GM12801 (cell line): ENCODE data around the gene ACOX3.

ENCODE experiments used
- CTCF ChIP-seq: IDR thresholded peaks from one replicate; pipeline ENCODE4 v1.5.1; 2011; ENCODE audit warnings: control low read depth; ENCODE audit not compliant: insufficient read length; ENCODE audit errors: extremely low read depth

Gene ACOX3

DNA sequence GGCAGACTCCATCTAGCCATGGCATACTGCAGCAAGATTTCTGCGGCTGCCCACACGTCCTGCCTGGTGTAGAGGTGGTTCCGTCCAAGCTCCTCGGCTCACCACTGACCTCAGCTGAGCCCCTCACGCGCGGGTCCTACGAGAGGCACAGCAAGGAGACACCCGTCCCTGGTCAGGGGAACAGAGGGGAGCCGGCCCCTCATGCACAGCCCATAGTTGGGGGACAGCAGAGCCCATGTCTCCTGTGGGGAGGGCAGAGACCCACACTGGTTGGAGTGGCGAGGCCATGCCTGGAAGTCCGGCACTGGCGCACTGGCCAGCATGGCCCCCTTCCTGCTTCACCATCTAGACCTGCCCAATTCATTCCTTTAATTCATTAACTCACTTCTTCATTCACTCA, 90.2 kb downstream of the ACOX3 start:
- no peak for TF ChIP-seq CTCF

DNA sequence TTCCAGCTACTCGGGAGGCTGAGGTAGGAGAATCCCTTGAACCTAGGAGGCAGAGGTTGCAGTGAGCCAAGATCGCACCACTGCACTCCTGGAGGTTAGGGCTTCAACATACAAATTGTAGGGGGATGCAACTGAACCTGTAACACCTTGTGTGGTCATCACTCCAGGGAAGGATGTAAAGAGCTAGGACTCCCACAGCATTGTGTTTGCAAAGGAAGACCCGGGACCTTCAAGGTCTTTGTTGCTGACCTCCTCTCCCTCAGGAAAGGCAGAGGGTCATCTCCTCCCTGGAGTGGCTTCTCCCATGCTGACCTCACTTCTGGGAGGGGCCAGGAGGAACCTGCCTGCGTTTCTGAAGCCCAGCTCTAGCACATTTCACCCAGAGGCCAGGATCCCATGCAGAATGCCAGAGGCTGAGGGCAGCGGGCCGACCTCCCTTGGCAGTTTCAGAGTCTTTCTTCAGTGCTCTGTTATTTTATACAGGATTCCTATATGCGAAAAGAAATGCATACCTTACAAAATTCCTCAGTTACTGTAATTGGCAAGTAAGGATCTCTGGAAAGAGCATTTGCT, 90.8 kb downstream of the ACOX3 start:
- no peak for TF ChIP-seq CTCF

GRCh38 chr4:8348071-8348470, 92.5 kb downstream of the ACOX3 start:
- no peak for TF ChIP-seq CTCF

DNA sequence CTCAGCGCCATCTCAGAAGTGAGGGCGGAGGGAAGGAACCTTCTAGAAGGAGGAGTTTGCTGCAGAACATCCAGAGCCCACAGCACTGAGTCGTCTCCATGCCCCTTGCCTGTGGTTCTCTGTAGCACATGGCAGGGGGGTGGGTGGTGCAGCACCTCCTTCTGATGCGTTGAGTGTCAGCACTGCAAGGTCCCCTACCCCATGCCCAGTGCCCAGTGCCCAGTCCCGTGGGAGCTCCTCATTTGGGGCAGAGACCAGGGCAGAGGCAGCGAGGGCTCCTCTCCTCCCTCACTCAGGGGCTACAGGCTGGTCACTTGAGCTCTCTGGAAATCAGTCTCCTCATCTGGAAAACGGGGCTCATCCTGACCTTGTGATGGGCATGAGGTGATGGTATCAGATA, 92.9 kb downstream of the ACOX3 start:
- no peak for TF ChIP-seq CTCF

- no peak for TF ChIP-seq CTCF
Observed at GRCh38 chr4:8346838-8347605, 93.5 kb downstream of the ACOX3 start.

DNA sequence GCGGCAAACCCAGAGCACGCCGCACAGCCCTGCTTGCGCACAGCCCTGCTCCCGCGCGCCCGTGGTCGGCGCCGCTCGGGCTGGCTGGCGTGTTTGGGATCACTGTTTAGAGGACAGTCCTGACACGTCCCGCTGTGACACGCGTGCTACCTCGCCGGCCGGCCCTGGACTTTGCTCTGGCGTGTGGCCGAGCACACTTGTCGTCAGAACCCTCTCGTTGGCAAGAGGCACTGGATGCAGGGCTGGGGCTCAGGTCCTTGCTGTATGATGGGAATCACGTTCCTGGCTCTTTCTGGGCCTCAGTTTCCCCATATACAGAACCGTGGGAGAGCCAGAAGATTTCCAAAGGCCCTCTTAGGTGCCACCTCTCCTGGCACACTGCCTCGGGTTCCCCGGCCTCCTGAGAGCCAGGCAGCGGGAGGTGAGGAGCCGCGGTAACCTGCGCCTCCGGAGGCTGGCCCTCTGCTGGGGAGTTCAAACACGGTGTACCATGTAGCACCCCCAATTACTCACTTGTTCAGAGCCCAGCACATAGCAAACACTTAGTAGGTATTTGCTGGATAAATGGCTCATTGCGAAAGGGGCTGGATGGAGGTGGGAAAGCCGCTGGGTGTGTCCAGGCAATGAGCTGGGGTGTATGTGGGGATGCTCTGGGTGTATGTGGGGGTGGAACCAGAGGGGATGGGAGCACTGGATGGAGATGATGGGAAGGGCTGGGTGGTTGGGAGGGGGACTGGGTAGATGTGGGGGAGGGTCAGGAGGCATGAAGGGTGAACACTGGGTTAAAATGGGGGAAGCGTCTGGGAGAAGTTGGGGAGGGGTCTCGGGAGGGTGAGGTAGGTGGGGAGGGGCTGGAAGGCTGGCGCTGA, 94.3 kb downstream of the ACOX3 start:
- TF ChIP-seq CTCF: no peak
